ENCODE results near the gene GALNT13.
"Not testable (repeated sequence)": the region's sequence is repeated elsewhere in the genome, so short reads cannot be mapped to it uniquely, and the experiment has no call there.

The GALNT13 gene

DNA sequence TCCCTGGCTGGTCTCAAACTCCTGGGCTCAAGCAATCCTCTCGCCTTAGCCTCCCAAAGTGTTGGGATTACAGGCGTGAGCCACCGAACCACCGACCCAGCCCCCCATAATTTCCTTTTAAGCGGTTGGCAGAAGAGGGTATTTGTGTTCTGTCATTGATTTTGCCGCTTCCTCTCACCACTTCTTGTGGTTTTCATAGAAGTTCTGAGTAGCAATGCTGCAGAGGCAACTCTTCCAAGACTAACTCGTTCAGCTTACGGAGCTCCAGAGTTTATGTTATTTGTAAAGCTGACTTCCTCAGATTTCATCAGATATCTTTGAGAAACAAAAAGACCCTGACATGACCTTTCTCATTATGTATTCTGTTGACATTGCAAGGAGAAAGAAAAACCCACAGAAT is 565.4 kb downstream of the GALNT13 start:
- no peak for DNase-seq

DNA sequence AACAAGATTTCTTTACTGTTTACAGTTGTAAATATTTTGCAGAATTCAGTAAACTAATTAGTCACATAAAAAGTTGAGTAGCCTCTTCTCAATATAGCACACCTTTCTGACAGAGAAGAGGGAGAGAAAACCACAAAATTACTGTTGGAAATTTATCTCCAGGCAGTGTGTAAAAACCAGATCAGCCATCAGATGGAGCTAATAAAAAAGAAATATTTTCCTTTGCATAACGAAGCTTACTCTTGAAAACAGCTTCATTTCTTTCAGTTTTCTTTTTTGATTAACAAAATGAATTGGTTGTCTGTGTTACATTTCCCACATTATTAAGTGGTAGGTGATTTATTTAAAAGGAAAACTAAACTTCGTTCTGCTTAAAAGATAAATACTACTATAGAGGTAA is 567.4 kb downstream of the GALNT13 start:
- DNase-seq: no peak

GRCh38 chr2:154443919-154444318 is 572.2 kb downstream of the GALNT13 start:
- no peak for DNase-seq

GRCh38 chr2:154446324-154446723 is 574.6 kb downstream of the GALNT13 start:
- DNase-seq: no peak

DNA sequence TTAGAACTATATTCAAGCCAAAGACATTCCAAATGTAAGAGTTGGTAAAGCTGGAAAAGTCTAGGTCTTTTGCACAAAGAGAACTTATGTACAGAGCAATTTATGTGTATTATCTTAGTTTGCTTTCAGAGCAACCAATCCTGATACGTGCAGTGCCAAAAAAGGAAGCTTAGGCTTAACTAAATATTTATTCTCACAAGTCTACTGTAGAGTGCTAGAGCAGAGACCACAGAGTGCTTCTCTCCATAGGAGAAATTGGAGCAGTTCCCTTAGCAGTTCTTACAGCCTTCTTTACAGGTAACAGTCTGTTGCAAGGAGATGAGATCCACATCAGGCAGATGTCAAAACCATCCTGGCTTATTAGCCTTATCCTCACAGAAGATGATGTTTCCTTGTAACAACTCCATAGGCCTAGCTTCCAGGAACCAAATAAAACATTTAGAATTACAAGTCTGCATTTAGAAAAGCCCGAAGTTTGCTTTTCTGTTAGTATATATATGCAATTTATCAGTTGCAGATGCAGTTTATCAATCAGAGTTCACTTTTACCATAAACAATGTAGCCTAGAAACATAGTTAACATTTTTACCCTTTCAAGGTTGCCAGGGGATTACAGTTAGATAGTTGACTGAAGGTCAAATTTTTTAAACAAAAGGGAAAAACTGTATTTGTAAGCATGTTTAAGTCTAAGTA is 576.2 kb downstream of the GALNT13 start:
- no peak for DNase-seq

- no peak for DNase-seq
Observed at GRCh38 chr2:154449951-154450658, 578.4 kb downstream of the GALNT13 start.

- DNase-seq: no peak
Observed at GRCh38 chr2:154452471-154452870, 580.7 kb downstream of the GALNT13 start.

- DNase-seq: no peak
Observed at GRCh38 chr2:154452906-154453493, 581.3 kb downstream of the GALNT13 start.

DNA sequence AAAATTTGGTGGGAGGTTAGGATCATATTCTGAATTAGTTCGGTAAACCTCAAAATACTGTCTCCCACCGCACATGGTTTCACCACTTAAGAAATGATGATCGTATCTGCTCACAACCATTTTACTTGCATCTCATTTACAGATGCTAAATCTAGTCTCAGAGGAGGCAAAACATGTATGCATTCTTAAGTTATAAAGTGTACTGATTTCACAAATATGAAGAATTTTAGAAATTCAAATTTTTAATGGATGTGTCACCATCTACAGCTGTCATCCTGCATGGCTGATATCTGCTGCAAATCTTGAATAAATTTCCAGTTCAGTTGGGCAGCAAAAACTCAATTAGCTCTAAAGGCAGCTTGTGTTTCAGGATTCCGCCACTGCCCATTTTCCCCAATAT is 583.4 kb downstream of the GALNT13 start:
- no peak for DNase-seq

DNA sequence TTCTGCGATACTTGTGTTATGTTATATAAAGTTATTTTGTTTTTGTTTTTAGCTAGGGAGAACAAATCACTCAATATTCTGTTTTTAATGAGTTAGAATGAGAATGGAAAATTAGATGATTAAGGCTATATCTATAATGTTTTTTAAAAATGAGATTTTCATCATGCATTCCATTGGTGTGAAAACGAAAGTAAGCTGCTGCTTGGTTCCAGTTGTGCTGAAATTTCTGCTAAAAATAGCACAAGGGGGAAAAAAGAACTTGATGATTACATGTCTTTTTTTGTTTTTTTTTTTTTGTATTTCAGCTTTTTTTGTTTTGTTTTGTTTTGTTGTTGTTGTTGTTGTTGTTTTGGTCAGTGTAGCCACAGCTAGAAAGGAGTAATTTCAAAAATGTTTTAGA is 584.1 kb downstream of the GALNT13 start:
- no peak for DNase-seq

GRCh38 chr2:154457286-154457685 is 585.6 kb downstream of the GALNT13 start:
- DNase-seq: no peak

DNA sequence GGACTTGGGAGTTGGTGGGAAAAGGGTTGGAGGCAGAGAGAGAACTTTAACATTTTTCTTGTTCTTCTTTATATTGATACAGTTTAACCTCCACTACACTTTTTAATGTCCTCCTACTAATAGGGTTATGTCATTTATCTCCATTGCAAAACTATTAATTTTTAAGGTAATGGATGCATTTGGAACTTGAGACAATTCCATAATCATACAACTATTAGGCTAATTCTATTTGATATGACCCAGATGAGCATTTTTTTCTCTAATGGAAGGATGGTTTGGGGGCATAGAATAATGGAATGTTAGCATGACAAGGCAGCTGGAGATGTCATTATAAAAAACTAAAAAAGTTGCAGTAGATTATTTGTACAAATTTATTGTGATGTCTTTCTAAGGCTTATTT is 587.6 kb downstream of the GALNT13 start:
- DNase-seq: no peak

GRCh38 chr2:154462634-154463033 is 590.9 kb downstream of the GALNT13 start:
- no peak for DNase-seq

- DNase-seq: no peak
Observed at GRCh38 chr2:154466226-154466625, 594.5 kb downstream of the GALNT13 start.

GRCh38 chr2:154470376-154470775 is 598.7 kb downstream of the GALNT13 start:
- DNase-seq: no peak

DNA sequence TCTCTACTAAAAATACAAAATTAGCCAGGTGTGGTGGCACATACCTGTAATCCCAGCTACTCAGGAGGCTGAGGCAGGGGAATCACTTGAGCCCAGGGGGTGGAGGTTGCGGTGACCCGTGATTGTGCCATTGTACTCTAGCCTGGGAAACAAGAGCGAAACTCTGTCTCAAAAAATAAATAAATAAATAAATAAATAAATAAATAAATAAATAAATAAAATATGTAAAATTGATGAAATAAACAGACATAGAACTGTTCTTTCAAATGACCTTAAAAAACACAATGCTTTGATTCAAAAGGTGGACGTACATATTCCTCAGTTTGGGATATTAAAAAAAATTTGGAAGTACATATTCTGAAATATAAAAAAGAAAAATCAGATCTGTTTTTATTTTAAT is 599.8 kb downstream of the GALNT13 start:
- DNase-seq: not testable (repeated sequence)

GRCh38 chr2:154477319-154477718 is 605.6 kb downstream of the GALNT13 start:
- DNase-seq: no peak

DNA sequence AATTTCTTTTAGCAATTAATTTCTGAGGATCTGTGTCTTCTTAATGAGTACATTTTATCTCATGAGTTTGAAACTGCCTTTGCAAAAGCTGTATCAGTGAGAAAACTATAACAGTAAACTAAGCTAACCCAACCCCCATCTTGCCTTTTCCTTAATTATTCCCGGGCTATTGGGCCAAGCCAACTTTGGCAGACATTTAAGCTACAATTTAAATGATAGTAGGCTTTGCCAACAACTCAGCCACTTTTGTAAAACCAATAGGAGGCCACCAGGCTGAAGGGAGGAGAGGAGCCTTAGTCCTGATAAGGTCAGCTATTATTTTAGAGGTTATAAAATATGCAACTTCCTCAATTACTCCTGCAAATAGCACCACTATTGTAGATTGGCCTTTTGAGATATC is 608.8 kb downstream of the GALNT13 start:
- DNase-seq: no peak

- DNase-seq: no peak
Observed at GRCh38 chr2:154481336-154481735, 609.6 kb downstream of the GALNT13 start.

- DNase-seq: no peak
Observed at GRCh38 chr2:154484338-154485099, 612.8 kb downstream of the GALNT13 start.

- no peak for DNase-seq
Observed at GRCh38 chr2:154488801-154489200, 617.1 kb downstream of the GALNT13 start.

GRCh38 chr2:154489266-154489858 is 617.6 kb downstream of the GALNT13 start:
- no peak for DNase-seq

GRCh38 chr2:154490530-154490929 is 618.8 kb downstream of the GALNT13 start:
- DNase-seq: no peak

All from activated gamma-delta T cell treated with Interleukin-2 at 50 U/mL for 16 hours (primary cell).